Measurements from ENCODE around the gene AHCY.

- TF ChIP-seq POLR2A (IDR thresholded peaks at IDR 0.05) (no peak), POLR2AphosphoS5 (IDR thresholded peaks at IDR 0.05) (no peak), EP300 (IDR thresholded peaks at IDR 0.05) (no peak)
- TF ChIP-seq, protein P1, sequence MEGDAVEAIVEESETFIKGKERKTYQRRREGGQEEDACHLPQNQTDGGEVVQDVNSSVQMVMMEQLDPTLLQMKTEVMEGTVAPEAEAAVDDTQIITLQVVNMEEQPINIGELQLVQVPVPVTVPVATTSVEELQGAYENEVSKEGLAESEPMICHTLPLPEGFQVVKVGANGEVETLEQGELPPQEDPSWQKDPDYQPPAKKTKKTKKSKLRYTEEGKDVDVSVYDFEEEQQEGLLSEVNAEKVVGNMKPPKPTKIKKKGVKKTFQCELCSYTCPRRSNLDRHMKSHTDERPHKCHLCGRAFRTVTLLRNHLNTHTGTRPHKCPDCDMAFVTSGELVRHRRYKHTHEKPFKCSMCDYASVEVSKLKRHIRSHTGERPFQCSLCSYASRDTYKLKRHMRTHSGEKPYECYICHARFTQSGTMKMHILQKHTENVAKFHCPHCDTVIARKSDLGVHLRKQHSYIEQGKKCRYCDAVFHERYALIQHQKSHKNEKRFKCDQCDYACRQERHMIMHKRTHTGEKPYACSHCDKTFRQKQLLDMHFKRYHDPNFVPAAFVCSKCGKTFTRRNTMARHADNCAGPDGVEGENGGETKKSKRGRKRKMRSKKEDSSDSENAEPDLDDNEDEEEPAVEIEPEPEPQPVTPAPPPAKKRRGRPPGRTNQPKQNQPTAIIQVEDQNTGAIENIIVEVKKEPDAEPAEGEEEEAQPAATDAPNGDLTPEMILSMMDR (IDR thresholded peaks at IDR 0.05) = no peak
Measured at GRCh38 chr20:34344238-34344637, 41.1 kb upstream of the AHCY start.

Measured in stomach (tissue), 4 donors.